SK-N-MC (cell line): ENCODE measurements around the gene SYNPO.

Experiments
- DNase-seq: peaks from one replicate; pipeline ENCODE4 v3.0.0-alpha.2; 2011; ENCODE audit warnings: low read depth, low spot score
- H3K27ac ChIP-seq: fragments of 200-600 bp; sonication (generic); 2 replicates; pipeline ENCODE4 v1.5.1; 2016; ENCODE audit warnings: mixed run types
- H3K36me3 ChIP-seq: fragments of 200-600 bp; sonication (generic); 2 replicates; pipeline ENCODE4 v1.6.1; 2017; ENCODE audit warnings: antibody characterized with exemption, low read length, mixed read lengths; ENCODE audit not compliant: insufficient read depth
- H3K4me3 ChIP-seq: fragments of 200-600 bp; sonication (generic); 2 replicates; pipeline ENCODE4 v1.5.1; 2016
- H3K9ac ChIP-seq: fragments of 200-600 bp; sonication (generic); 2 replicates; pipeline ENCODE4 v1.8.0; 2017; ENCODE audit warnings: mixed run types, mixed read lengths; ENCODE audit not compliant: insufficient read length
- H3K9me3 ChIP-seq: fragments of 200-600 bp; sonication (generic); 2 replicates; pipeline ENCODE4 v1.6.1; 2017; ENCODE audit warnings: low read depth, mild to moderate bottlenecking, antibody characterized with exemption, low read length, moderate library complexity, mixed read lengths
- EZH2 ChIP-seq: fragments of 200-600 bp; sonication (generic); IDR thresholded peaks from one replicate; pipeline ENCODE4 v1.6.1; 2017; ENCODE audit warnings: antibody characterized with exemption
- FOXP2 ChIP-seq: optimal IDR thresholded peaks from 2 replicates; pipeline ENCODE3; 2011; ENCODE audit warnings: mild to moderate bottlenecking, moderate library complexity; ENCODE audit not compliant: insufficient read depth; ENCODE audit errors: extremely low read length, control extremely low read depth
- POLR2AphosphoS5 ChIP-seq: IDR thresholded peaks from 2 replicates; pipeline ENCODE4 v1.6.1; 2012; ENCODE audit warnings: mild to moderate bottlenecking, low read depth, low read length, borderline replicate concordance

SYNPO gene

DNA sequence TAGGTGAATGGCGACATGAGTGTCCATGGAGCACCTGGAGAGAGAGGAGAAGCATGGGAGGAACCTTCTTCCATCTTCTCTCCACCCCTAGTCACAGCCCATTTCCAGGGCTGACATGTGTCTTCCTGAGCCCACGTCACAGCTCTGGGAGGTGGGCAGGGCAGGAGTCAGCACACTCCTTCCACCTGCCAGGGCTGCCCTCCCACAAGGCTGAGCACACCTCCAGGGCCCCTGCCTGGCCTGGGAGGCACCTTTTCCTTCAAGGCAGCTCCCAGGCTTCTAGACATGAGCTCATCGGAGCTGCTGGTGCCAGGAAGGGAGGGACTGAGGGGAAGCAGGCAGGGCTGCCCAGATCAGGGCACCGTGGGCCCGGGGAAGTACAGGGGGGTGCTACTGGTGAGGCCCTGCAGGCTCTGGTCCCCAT is 13.6 kb upstream of the SYNPO start:
- no peak overlapping the region for H3K9ac ChIP-seq
- H3K27ac ChIP-seq = no peak overlapping the region
- DNase-seq = no peak

DNA sequence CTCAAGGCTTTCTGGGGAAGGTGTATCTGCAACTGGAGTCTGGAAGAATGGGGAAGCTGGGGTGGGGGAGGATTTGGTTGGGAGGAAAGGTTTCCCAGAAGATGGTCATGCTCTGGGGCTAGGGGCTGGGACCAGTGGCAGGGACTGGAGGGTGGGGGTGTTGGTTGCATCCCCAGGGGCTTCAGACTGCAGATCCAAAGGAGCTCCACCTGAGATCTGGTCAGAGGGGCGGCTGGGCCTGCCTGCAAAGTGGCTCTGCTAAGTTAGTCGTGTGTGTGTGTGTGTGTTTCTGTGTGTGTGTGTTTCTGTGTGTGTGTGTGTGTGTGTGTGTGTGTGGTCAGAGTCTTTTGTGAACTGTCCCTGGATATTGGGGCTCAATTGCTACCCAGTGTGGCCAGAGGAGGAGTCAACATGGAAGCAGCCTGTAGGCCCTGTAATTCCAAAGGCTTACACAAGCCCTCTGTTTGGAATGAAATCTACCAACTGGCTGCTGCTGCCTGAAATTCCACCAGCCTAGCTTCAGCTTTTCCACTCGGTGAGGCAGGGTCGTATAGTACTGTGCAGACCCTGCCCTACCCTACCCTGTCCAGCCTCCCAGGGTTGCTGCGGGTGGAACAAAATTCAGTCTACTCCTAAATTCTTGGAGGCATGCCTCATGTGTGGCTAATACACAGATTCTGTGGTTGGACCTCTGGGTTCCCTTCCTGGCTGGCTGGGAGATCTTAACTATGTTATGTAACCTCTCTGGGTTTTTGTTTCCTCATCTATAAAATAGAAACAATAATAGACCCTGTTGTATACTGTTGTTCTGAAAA is 12.5 kb upstream of the SYNPO start:
- TF ChIP-seq POLR2AphosphoS5 (no peak), EZH2 (no peak), FOXP2 (no peak)
- no peaks in the 10 kb centered on the region for H3K9me3 ChIP-seq
- H3K36me3 ChIP-seq = no peaks in the 10 kb centered on the region
- H3K9ac ChIP-seq = no peak overlapping the region
- no peak for DNase-seq
- no peak overlapping the region for H3K27ac ChIP-seq
- H3K4me3 ChIP-seq = no peak overlapping the region

More for the DNA sequence above, 13.6 kb upstream of the SYNPO start:
- Histone ChIP-seq H3K9me3 (no peaks in the 10 kb centered on the region), H3K4me3 (no peak overlapping the region), H3K36me3 (no peaks in the 10 kb centered on the region)
- TF ChIP-seq POLR2AphosphoS5 = no peak
- no peak for TF ChIP-seq EZH2
- TF ChIP-seq FOXP2 = no peak

DNA sequence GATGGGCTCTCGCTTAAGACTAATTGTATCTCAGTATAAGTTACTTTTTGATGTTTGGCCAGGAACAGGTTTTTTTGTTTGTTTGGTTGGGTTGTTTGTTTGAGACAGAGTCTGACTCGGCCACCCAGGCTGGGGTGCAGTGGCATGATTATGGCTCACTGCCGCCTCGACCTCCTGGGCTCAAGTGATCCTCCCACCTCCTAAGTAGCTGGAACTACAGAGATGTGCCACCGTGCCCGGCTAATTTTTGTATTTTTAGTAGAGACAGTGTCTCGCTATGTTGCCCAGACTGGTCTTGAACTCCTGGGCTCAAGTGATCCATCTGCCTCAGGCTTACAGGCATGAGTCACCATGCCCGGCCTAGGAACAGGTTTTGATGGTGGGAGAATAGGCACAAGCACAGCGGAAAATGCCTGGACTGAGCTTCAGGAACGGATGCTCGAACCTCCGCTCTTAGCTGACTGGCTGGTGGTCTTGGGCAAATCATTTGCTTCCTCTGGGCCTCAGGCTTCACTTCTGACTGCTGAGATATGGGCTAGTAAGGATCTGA is 11.4 kb upstream of the SYNPO start:
- no peak for DNase-seq
- no peaks in the 10 kb centered on the region for H3K9me3 ChIP-seq
- H3K9ac ChIP-seq = no peak overlapping the region
- no peak overlapping the region for H3K27ac ChIP-seq
- no peaks in the 10 kb centered on the region for H3K36me3 ChIP-seq
- H3K4me3 ChIP-seq = no peak overlapping the region
- TF ChIP-seq FOXP2 (no peak), EZH2 (no peak), POLR2AphosphoS5 (no peak)

DNA sequence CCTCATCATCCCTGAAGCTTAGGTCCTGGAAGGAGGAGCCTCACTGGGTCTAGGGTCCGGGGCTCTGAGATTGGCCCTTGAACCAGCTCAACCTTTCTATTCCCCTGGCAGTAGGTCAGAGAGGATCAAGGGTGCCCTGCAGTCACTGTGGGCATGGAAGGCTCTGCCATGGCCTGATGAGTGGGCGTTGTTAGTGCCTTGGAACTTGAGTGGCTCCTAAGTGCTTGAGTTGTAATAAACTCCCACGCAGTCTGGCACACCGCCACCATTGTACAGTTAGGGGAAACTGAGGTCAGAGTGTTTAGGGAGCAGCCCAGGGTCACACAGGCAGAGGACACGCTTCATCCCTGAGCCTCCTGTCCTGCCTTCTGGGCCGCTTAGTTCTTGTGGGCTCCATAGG is 10.4 kb upstream of the SYNPO start:
- H3K9ac ChIP-seq = no peak overlapping the region
- H3K4me3 ChIP-seq = no peak overlapping the region
- no peak overlapping the region for H3K27ac ChIP-seq
- TF ChIP-seq POLR2AphosphoS5 (no peak), FOXP2 (no peak), EZH2 (no peak)
- no peak for DNase-seq
- H3K36me3 ChIP-seq = no peaks in the 10 kb centered on the region
- H3K9me3 ChIP-seq = no peaks in the 10 kb centered on the region

DNA sequence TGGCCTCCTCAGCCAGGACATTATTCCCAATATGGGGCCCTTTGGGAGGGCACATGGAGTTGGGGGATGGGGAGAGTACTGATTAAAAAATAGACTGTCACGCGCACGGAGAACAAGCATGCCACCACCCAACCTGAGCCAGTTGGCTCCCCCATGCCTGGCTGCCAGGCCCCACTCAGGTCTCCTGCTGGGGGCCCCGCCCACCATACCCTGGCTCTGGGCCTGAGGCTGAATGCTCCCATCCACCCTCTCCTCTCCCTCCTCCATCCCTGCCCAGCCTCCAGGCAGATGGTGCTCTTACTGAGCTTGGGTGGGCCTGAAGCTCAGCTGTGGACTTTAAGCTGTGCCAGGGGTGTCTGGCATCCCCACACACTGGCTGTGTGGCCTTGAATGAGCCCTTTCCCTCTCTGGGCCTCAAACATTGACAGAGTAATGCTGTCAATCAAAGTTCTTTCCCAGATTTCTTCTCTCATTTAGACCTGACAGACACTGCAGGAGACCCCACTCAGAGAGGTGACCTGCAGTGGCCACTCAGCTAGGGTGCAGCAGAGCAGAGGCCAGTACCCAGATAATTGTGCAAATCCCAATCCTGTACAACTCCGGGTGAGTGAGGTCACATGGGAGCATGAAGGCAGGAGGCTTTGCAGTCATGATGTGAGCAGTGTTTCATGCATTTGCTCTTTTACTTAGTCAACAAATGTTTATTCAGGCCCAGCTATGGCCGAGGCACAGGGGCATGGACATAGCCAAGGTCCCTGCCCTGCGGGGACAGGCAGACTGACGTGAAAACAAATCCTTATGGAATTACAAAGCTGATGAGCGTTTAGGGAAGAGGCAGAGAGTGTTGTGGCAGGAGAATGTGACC is 9.8 kb upstream of the SYNPO start:
- Histone ChIP-seq H3K4me3 (no peak overlapping the region), H3K27ac (no peak overlapping the region), H3K36me3 (no peaks in the 10 kb centered on the region), H3K9me3 (no peaks in the 10 kb centered on the region), H3K9ac (no peak overlapping the region)
- TF ChIP-seq EZH2 = no peak
- TF ChIP-seq FOXP2 = no peak
- no peak for TF ChIP-seq POLR2AphosphoS5
- DNase-seq = no peak

DNA sequence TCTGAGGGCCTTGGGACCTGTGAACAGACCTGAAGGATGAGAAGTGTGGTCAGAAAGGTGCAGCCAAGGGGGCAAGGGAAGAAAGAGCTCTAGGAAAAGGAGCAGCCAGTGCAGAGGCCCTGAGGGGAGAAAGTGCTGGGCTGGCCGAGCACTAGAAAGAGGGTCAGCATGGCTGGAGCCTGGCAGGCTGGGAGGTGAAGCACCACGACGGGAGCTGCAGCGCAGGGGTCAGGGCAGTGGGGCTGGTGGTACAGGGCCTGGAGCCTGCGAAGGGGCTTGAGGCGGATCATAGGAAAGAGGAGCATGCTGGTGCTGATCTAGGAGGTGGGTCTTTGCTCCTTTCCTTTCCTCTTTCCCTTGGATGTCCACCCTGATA is 9.1 kb upstream of the SYNPO start:
- no peak overlapping the region for H3K27ac ChIP-seq
- no peak for TF ChIP-seq FOXP2
- no peak for TF ChIP-seq EZH2
- no peak for TF ChIP-seq POLR2AphosphoS5

DNA sequence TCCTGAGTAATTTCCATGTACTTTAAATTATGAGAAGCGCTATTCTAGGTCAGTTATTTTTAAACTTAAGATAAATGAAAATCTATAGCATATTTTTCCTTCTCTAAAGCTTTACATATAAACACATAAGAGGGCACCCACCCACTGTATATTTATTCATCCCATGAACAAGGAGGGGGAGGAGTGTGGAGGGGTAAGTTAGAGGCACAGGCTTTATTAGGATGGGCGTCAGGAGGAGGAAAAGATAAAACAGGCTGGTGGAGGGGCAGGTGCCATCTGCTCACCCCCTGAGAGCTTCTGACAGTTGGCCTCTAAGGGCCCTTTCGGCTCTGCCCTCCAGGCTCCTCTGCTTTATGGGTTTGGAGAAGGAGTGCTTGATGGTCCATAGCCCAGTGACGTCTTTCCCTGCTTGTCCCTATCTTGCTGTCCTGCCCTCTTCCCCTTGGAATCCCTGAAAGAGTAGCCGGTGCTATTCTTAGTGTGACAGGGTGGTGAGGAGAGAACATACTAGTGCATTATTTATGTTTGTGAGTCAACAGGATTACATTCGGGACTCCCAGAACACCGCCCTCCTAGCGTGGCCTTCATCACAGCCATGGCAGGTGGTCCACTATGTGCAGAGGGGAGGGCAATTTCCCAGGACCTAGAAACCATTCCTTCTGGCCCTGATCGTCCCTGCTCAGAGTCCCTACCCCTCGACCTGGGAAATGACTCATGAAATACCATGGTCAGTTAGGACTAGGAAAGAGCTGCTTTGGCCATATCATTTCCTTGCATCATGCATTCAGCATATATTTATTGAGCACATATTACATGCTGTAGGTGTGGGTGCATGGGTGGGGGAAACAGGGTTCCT is 7.9 kb upstream of the SYNPO start:
- no peak for DNase-seq
- H3K36me3 ChIP-seq = no peaks in the 10 kb centered on the region
- no peak overlapping the region for H3K27ac ChIP-seq
- H3K4me3 ChIP-seq = no peak overlapping the region
- no peak overlapping the region for H3K9ac ChIP-seq
- TF ChIP-seq EZH2 (no peak), FOXP2 (no peak), POLR2AphosphoS5 (no peak)
- H3K9me3 ChIP-seq = no peaks in the 10 kb centered on the region

More for the DNA sequence above, 9.1 kb upstream of the SYNPO start:
- no peak for DNase-seq
- H3K9me3 ChIP-seq = no peaks in the 10 kb centered on the region
- H3K4me3 ChIP-seq = no peak overlapping the region
- no peak overlapping the region for H3K9ac ChIP-seq
- no peaks in the 10 kb centered on the region for H3K36me3 ChIP-seq
